ENCODE measurements around the gene ENPP1. TPM values are rescaled to one million over a fixed set of nuclear protein-coding genes. Genes with fewer than 3 reads are reported as not detected.

Gene ENPP1
- total RNA-seq, 2 experiments from 2014 or later, result 0.08 TPM

- no peaks in the 10 kb centered on the region for H3K4me1 ChIP-seq (ENCODE audit: insufficient read depth, low read length)
- TF ChIP-seq CTCF (IDR thresholded peaks at IDR 0.05), result peak; percentile 98
- peak; percentile 41 to 79 (median 62) for DNase-seq
- POLR2A ChIA-PET, result no interaction called here
- CTCF ChIA-PET, result interaction anchor here (1.1 to 1.2 kb wide), 3 partner anchors 9 to 71 kb away, joined by 3 read pairs; no protein-coding TSS in a partner anchor
- Mint-ChIP-seq H3K4me3 (peak overlapping the region; percentile 42), H3K27me3 (peaks cover 44% of the 10 kb centered on the region), H3K9me3 (no peaks in the 10 kb centered on the region), H3K27ac (no peak overlapping the region), H3K36me3 (ENCODE audit: low read depth) (no peaks in the 10 kb centered on the region), H3K4me1 (ENCODE audit: low read depth) (peaks cover 8% of the 10 kb centered on the region)
- no peaks in the 10 kb centered on the region for H3K36me3 ChIP-seq (ENCODE audit: insufficient read depth, low read length)
- H3K27me3 ChIP-seq (ENCODE audit: control insufficient read depth in 1 of 2, insufficient read depth in 2 of 2, low read length in 2 of 2), result peaks cover 2 to 23% of the 10 kb centered on the region in 2 experiments
- no peak overlapping the region for H3K4me3 ChIP-seq (ENCODE audit: low read length)
- H3K9me3 ChIP-seq (ENCODE audit: control insufficient read depth in 1 of 2, insufficient read depth in 1 of 2, low read length in 2 of 2), result no peaks in the 10 kb centered on the region
- peak; percentile 96 for ATAC-seq (ENCODE audit: poor library complexity)
- H3K27ac ChIP-seq (ENCODE audit: low read depth in 1 of 2, low read length in 2 of 2), result no peak overlapping the region
- intact Hi-C loops (cut with DNase I, micrococcal nuclease), result loop anchor here (2.0 to 10.0 kb wide), 6 partner anchors 127 to 1025 kb away; no protein-coding TSS in a partner anchor
Observed at GRCh38 chr6:131909408-131910218, 101.8 kb downstream of the ENPP1 start.

GRCh38 chr6:131910219-131910589, 102.4 kb downstream of the ENPP1 start:
- no peaks in the 10 kb centered on the region for H3K36me3 ChIP-seq (ENCODE audit: insufficient read depth, low read length)
- no peak overlapping the region for H3K4me3 Mint-ChIP-seq
- H3K4me1 Mint-ChIP-seq (ENCODE audit: low read depth), result peaks cover 12% of the 10 kb centered on the region
- ATAC-seq (ENCODE audit: poor library complexity) (no peak), DNase-seq (no peak)
- ChIA-PET POLR2A (no interaction called here), CTCF (interaction anchor here (1.1 to 1.2 kb wide), 3 partner anchors 8 to 71 kb away, joined by 3 read pairs; no protein-coding TSS in a partner anchor)
- no peaks in the 10 kb centered on the region for H3K36me3 Mint-ChIP-seq (ENCODE audit: low read depth)
- H3K4me3 ChIP-seq (ENCODE audit: low read length), result no peak overlapping the region
- TF ChIP-seq CTCF (IDR thresholded peaks at IDR 0.05), result peak; percentile 53
- H3K27me3 ChIP-seq (ENCODE audit: control insufficient read depth in 1 of 2, insufficient read depth in 2 of 2, low read length in 2 of 2), result peaks cover 2 to 23% of the 10 kb centered on the region in 2 experiments
- intact Hi-C loops (cut with DNase I, micrococcal nuclease), result loop anchor here (2.0 to 10.0 kb wide), 4 partner anchors 127 to 1025 kb away; no protein-coding TSS in a partner anchor
- no peaks in the 10 kb centered on the region for H3K4me1 ChIP-seq (ENCODE audit: insufficient read depth, low read length)
- H3K27me3 Mint-ChIP-seq, result peaks cover 50% of the 10 kb centered on the region
- H3K9me3 ChIP-seq (ENCODE audit: control insufficient read depth in 1 of 2, insufficient read depth in 1 of 2, low read length in 2 of 2), result no peaks in the 10 kb centered on the region
- H3K27ac Mint-ChIP-seq, result no peak overlapping the region
- no peak overlapping the region for H3K27ac ChIP-seq (ENCODE audit: low read depth in 1 of 2, low read length in 2 of 2)
- H3K9me3 Mint-ChIP-seq, result no peaks in the 10 kb centered on the region

- TF ChIP-seq CTCF (IDR thresholded peaks at IDR 0.05), result no peak
- Histone ChIP-seq H3K36me3 (ENCODE audit: insufficient read depth, low read length) (no peaks in the 10 kb centered on the region), H3K27ac (ENCODE audit: low read depth in 1 of 2, low read length in 2 of 2) (no peak overlapping the region), H3K9me3 (ENCODE audit: control insufficient read depth in 1 of 2, insufficient read depth in 1 of 2, low read length in 2 of 2) (no peaks in the 10 kb centered on the region), H3K4me3 (ENCODE audit: low read length) (no peak overlapping the region), H3K4me1 (ENCODE audit: insufficient read depth, low read length) (no peaks in the 10 kb centered on the region), H3K27me3 (ENCODE audit: control insufficient read depth in 1 of 2, insufficient read depth in 2 of 2, low read length in 2 of 2) (peaks cover 2 to 23% of the 10 kb centered on the region in 2 experiments)
- peaks cover 57% of the 10 kb centered on the region for H3K27me3 Mint-ChIP-seq
- CTCF ChIA-PET, result no interaction called here
- H3K9me3 Mint-ChIP-seq, result no peaks in the 10 kb centered on the region
- no peak overlapping the region for H3K4me3 Mint-ChIP-seq
- intact Hi-C loops (cut with DNase I, micrococcal nuclease), result loop anchor here (2.0 to 10.0 kb wide), 4 partner anchors 128 to 1026 kb away; no protein-coding TSS in a partner anchor
- POLR2A ChIA-PET, result no interaction called here
- ATAC-seq (ENCODE audit: poor library complexity) (no peak), DNase-seq (no peak)
- no peak overlapping the region for H3K27ac Mint-ChIP-seq
- H3K4me1 Mint-ChIP-seq (ENCODE audit: low read depth), result peaks cover 15% of the 10 kb centered on the region
- no peaks in the 10 kb centered on the region for H3K36me3 Mint-ChIP-seq (ENCODE audit: low read depth)
Observed at GRCh38 chr6:131910956-131911355, 103.1 kb downstream of the ENPP1 start.

Measured in CD4-positive, alpha-beta T cell (primary cell).